Ishikawa (cell line): Measurements from ENCODE around the gene NKX1-2.

Experiments
- CEBPB ChIP-seq: IDR thresholded peaks from 2 replicates; pipeline ENCODE4 v1.6.1; 2012
- EP300 ChIP-seq: IDR thresholded peaks from 2 replicates; pipeline ENCODE4 v1.6.1; 2012; ENCODE audit warnings: borderline replicate concordance
- FOXM1 ChIP-seq: IDR thresholded peaks from 2 replicates; pipeline ENCODE4 v1.6.1; 2012; ENCODE audit warnings: low read depth, borderline replicate concordance
- REST ChIP-seq: IDR thresholded peaks from 2 replicates; pipeline ENCODE4 v1.6.1; 2012; ENCODE audit warnings: low read depth, mild to moderate bottlenecking
- TAF1 ChIP-seq: IDR thresholded peaks from 2 replicates; pipeline ENCODE4 v1.6.1; 2012; ENCODE audit warnings: low read depth, mild to moderate bottlenecking
- TEAD4 ChIP-seq: IDR thresholded peaks from 2 replicates; pipeline ENCODE4 v1.6.1; 2012
- USF1 ChIP-seq: IDR thresholded peaks from 2 replicates; pipeline ENCODE4 v1.6.1; 2012
- YY1 ChIP-seq: IDR thresholded peaks from 2 replicates; pipeline ENCODE4 v1.6.1; 2012; ENCODE audit warnings: low read depth
- TF ChIP-seq, protein P1 (sequence below): IDR thresholded peaks from 2 replicates; pipeline ENCODE4 v1.6.1; 2012

GRCh38 chr10:124484031-124484430 lies 34.2 kb upstream of the NKX1-2 start:
- no peak for TF ChIP-seq TAF1
- TF ChIP-seq CEBPB = no peak
- no peak for TF ChIP-seq REST
- TF ChIP-seq TEAD4 = no peak
- TF ChIP-seq EP300 = no peak
- no peak for TF ChIP-seq FOXM1
- no peak for TF ChIP-seq USF1
- no peak for TF ChIP-seq YY1
- TF ChIP-seq, protein P1, sequence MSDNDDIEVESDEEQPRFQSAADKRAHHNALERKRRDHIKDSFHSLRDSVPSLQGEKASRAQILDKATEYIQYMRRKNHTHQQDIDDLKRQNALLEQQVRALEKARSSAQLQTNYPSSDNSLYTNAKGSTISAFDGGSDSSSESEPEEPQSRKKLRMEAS = no peak
